ENCODE measurements around the gene YTHDC2. TPM values are rescaled to one million over a fixed set of nuclear protein-coding genes. Genes with fewer than 3 reads are reported as not detected.

Gene YTHDC2
- total RNA-seq: 32.5 TPM

GRCh38 chr5:113513384-113514288 is at the start of gene YTHDC2:
Gene YTHDC2 (plus strand): TSS chr5:113513694. CDS start chr5:113513896, 202 bp downstream.
- ATAC-seq: peak; percentile 98
- intact Hi-C loops (cut with DNase I): no loop called here
- DNase-seq (ENCODE audit: low spot score): peak; percentile 90

DNA sequence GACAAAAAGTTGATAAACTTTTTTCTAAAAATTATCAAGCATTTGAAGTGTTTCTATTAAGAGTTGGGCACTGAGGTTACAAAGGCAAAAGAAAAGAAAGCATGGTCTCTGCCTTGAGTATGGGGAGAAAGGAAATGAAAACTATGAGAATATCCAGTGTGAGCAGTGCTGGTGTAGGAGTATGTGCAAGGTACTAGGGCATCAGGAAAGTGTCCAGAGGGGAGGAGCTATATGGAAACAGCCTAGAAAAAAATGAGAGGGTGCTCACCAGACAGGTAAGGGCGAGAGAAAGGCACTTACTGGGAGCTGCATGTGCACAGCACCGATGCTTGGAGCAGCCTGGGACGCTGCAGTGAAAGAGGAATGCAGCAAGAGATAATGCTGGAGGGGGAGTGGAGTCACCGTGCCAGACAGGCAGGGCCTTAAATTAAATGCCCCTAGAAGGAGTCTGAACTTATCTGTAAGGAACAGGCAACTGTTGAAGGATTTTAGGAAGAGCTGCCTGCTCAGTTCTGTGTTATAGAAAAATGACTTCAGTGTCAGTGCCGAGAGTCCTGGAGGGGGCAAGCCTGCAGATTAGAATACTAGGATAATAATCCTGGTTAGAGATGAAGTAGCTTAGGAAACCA is 39.3 kb upstream of the YTHDC2 start:
- intact Hi-C loops (cut with DNase I): no loop called here

GRCh38 chr5:113478691-113479090 is 34.8 kb upstream of the YTHDC2 start:
- intact Hi-C loops (cut with DNase I): no loop called here
- no peak for ATAC-seq
- DNase-seq (ENCODE audit: low spot score): no peak

More for the DNA sequence above, 39.3 kb upstream of the YTHDC2 start:
- ATAC-seq: no peak
- DNase-seq (ENCODE audit: low spot score): no peak

DNA sequence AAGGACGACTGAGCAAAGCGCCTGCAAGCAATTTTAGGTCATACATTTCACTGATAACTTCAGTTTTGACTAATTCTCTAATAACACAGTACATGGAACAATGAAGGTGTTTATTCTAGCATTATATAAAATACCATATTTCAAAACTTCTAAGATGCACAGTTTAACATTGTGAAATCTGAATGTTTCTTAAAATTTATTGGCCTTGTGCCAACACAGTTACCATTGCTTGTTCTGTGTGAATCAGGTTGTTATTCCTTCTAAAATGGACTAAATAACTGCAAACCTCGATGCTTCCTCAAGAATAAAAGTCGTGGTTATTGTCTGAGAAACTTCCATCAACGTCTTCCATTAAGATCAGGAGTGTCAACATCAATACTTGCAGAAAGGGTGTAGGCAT is 33.3 kb upstream of the YTHDC2 start:
- DNase-seq (ENCODE audit: low spot score) (no peak), ATAC-seq (no peak)
- intact Hi-C loops (cut with DNase I): no loop called here

GRCh38 chr5:113487416-113487780 is 26.1 kb upstream of the YTHDC2 start:
- ATAC-seq (peak; percentile 6), DNase-seq (ENCODE audit: low spot score) (peak; percentile 61)
- intact Hi-C loops (cut with DNase I): no loop called here

GRCh38 chr5:113487781-113488644 is 25.5 kb upstream of the YTHDC2 start, which contains the start of gene MCC:
Gene MCC (minus strand): TSS chr5:113488453.
- peak; percentile 84 for DNase-seq (ENCODE audit: low spot score)
- ATAC-seq: peak; percentile 92
- intact Hi-C loops (cut with DNase I): no loop called here

DNA sequence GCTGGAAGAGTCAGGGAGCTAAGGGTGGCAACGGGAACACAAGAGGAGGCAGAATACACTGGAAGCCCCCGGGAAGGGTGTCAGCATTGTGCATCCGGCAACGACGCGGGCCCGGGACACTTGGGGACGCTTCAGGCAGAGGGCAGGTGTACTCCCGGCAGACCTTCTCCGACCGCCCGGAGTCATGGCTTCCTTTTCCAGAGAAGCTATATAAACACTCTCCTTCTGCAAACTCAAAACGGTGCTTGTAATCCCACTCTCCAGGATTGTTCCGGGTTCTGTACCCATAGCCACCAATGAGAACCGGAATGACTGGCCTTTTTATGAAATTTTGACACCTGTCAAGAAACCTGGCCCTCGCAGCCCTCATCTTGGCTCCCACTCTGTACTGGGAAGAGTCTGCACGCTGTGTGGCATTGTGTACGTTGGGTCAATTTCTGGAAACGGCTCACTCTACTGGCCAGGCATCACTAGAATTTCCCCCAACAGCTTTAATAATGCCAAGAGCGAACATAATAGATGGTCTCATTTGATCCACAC is 24.8 kb upstream of the YTHDC2 start:
- no peak for DNase-seq (ENCODE audit: low spot score)
- peak; percentile 18 for ATAC-seq
- intact Hi-C loops (cut with DNase I): no loop called here

DNA sequence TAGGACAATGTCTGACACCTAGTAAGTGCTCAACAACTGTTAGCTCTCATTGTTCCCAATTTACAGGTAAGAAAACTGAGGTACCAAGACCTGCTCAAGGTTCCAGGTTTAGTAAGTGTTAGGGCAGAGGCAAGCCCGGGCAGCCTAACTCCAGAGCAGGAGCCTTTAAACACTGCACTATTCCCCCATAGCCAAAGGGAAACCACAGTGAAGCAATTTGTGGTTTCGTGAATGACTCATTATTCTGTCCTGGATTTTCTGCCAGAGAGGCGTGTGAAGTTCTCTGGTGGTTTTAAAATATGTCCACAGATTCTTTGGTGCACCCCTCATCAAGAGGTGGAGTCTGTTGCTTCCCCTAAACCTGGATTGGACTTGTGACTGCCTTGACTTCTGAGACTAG is 24.2 kb upstream of the YTHDC2 start:
- DNase-seq (ENCODE audit: low spot score): no peak
- peak; percentile 94 for ATAC-seq
- intact Hi-C loops (cut with DNase I): no loop called here

GRCh38 chr5:113490317-113490716 is 23.2 kb upstream of the YTHDC2 start:
- no peak for DNase-seq (ENCODE audit: low spot score)
- no peak for ATAC-seq
- intact Hi-C loops (cut with DNase I): no loop called here

DNA sequence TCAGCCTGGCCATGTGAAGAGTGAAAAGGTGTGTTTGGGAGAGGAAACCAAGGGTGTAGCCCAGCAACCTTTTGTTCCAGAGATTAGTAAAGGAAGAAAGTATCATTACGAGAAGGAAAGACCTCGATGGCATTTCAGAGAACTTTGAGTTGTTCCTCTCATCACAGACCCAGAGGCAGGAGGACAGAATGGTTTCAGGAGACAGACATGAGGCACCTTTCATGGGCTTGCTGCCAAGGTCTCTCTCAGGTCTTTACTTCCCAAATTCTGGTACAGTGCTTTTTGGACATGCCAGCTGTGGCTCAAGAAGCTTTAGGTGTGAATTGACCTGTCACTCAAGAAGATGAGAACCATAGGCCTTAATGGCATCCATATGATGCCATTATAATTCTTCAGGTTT is 22.5 kb upstream of the YTHDC2 start:
- intact Hi-C loops (cut with DNase I): no loop called here
- ATAC-seq (no peak), DNase-seq (ENCODE audit: low spot score) (no peak)

- intact Hi-C loops (cut with DNase I): no loop called here
- ATAC-seq: no peak
- no peak for DNase-seq (ENCODE audit: low spot score)
These were observed 20.0 kb upstream of the YTHDC2 start for GRCh38 chr5:113493446-113493845.

DNA sequence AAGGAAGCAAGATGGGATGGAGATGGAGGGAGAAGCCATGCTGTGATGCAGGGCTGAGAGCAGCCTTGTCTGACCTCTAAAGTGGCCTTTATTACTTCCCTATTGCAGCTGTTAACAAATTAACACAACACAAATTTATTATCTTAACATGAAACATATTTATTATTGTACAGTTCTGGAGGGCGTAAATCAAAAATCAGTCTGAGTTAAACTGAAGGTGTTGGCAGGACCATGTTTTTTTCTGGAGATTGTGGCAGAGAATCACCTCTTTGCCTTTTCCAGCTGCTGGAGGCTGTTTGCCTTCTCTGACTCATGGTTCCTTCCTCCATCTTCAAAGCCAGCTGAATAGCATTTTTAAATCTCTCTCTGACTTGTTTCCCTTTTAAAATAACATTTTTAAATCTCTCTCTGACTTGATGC is 18.1 kb upstream of the YTHDC2 start:
- DNase-seq (ENCODE audit: low spot score) (no peak), ATAC-seq (no peak)
- intact Hi-C loops (cut with DNase I): loop anchor here (5.0 kb wide), 1 partner anchor 497 kb away; no protein-coding TSS in a partner anchor

GRCh38 chr5:113502073-113502472 is 11.4 kb upstream of the YTHDC2 start:
- intact Hi-C loops (cut with DNase I): no loop called here
- DNase-seq (ENCODE audit: low spot score) (no peak), ATAC-seq (no peak)

GRCh38 chr5:113503146-113503545 is 10.3 kb upstream of the YTHDC2 start:
- intact Hi-C loops (cut with DNase I): no loop called here
- no peak for ATAC-seq
- DNase-seq (ENCODE audit: low spot score): no peak

- intact Hi-C loops (cut with DNase I): no loop called here
- ATAC-seq (no peak), DNase-seq (ENCODE audit: low spot score) (no peak)
These were observed 8.3 kb upstream of the YTHDC2 start for GRCh38 chr5:113505181-113505580.

DNA sequence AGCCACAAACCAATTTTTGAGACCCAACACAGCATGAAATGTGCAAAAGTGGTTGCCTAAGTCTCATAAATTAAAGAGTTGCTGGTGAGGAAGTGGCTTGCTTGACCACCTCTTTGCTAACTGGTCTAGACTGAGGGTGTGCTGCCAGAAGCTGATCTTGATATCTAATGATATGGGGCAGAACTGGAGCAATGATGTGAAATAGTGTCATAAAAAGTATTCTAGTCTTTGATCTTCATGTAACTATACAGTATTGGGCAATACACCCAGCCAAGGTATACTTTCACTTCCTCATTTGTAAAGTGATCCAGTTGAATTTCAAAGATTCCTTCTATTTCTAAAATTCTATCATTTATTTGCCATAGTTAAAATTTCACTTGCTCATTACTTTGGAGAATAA is 5.9 kb upstream of the YTHDC2 start:
- ATAC-seq (no peak), DNase-seq (ENCODE audit: low spot score) (no peak)
- intact Hi-C loops (cut with DNase I): no loop called here

DNA sequence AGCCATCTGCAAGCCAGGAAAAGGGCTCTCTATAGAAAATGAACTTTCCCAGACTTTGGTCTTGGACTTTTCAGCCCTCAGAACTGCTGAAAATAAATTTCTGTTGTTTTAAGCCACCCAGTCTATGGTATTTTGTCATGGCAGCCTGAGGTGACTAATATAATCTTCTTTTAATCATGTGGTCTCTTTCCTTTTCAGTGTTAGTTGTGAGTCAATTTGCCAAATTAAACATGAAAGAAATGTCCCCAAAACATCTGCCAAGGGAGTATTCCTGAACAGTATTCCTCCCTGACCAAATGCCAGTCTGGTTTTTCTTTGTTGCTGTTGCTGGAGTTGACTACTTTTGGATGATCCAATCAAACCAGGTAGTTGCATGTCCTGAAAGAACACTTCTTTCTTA is 4.7 kb upstream of the YTHDC2 start:
- DNase-seq (ENCODE audit: low spot score): no peak
- intact Hi-C loops (cut with DNase I): no loop called here
- ATAC-seq: no peak

DNA sequence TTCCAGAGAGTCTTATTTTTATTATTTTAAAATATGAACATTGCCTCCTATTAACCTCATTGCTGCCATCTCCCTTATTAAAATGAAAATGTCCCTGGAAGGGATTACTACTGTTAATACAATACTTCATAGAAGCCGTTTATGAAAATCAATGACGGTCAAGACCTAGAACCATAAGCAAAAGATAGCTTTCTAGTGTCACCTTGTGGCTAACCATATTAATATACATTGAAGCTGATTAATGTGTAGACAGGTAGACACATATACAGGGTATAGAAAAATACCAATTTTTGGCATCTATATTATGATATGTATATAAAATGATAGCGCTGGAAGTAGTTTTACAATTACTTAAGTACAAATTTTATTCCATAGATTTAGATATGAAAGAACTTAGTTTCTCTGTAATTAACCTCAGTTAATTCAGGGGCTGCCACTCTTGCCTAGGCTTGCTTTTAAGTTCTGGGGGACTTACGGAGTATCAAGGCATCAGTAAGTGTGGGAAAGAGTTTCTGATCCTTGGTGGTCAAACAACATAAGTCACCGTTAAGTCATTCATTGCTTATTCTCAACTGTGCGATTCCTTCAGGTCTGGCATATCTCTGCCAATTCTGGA is 2.5 kb upstream of the YTHDC2 start:
- DNase-seq (ENCODE audit: low spot score): no peak
- no peak for ATAC-seq
- intact Hi-C loops (cut with DNase I): no loop called here

- DNase-seq (ENCODE audit: low spot score) (no peak), ATAC-seq (no peak)
- intact Hi-C loops (cut with DNase I): no loop called here
These were observed 1.2 kb upstream of the YTHDC2 start for GRCh38 chr5:113512341-113512740.

All from sciatic nerve (tissue), 2 donors.